Lung (tissue), 12 donors: ENCODE data around the gene GTF3C5. TPM values are rescaled to one million over a fixed set of nuclear protein-coding genes. Genes with fewer than 3 reads are reported as not detected.

ENCODE experiments used
- ATAC-seq: fragments of 200-7000 bp; cut with Tn5 transposase; one replicate; pipeline ENCODE4 v1.9.1; 2020; ENCODE audit warnings: moderate number of reproducible peaks; ENCODE audit not compliant: insufficient read depth, low FRiP score
- DNase-seq, 3 donors: peaks; one replicate each; pipeline ENCODE4 v3.0.0-alpha.2; 2013 to 2017
- H3K27ac ChIP-seq, 2 donors: one replicate each; pipeline ENCODE4 v1.5.1; 2013; ENCODE audit warnings: mild to moderate bottlenecking in 2 of 2, moderate library complexity in 2 of 2, control low read depth in 1 of 2, inconsistent platforms in 1 of 2, low read depth in 1 of 2, low read length in 1 of 2
- H3K27me3 ChIP-seq, 3 donors: one replicate each; pipeline ENCODE4 v1.5.1; 2013; ENCODE audit warnings: low read length in 2 of 3; ENCODE audit not compliant: control insufficient read depth in 3 of 3, insufficient read depth in 3 of 3
- H3K36me3 ChIP-seq, 4 donors: one replicate each; pipeline ENCODE4 v1.5.1; 2013; ENCODE audit warnings: low read length in 4 of 4, mild to moderate bottlenecking in 1 of 4, moderate library complexity in 1 of 4; ENCODE audit not compliant: control insufficient read depth in 4 of 4, insufficient read depth in 4 of 4
- H3K4me1 ChIP-seq, 5 donors: one replicate each; pipeline ENCODE4 v1.5.1; 2013; ENCODE audit warnings: low read length in 5 of 5, mild to moderate bottlenecking in 2 of 5, moderate library complexity in 1 of 5; ENCODE audit not compliant: control insufficient read depth in 5 of 5, insufficient read depth in 5 of 5
- H3K4me3 ChIP-seq: one replicate; pipeline ENCODE4 v1.5.1; 2013; ENCODE audit warnings: mild to moderate bottlenecking, control low read depth, moderate library complexity
- H3K9ac ChIP-seq, 2 donors: one replicate each; pipeline ENCODE4 v1.5.1; 2013; ENCODE audit warnings: low read length in 2 of 2, control low read depth in 1 of 2; ENCODE audit not compliant: insufficient read depth in 1 of 2
- H3K9me3 ChIP-seq, 4 donors: one replicate each; pipeline ENCODE4 v1.5.1; 2013; ENCODE audit warnings: low read length in 3 of 4, mild to moderate bottlenecking in 1 of 4, moderate library complexity in 1 of 4; ENCODE audit not compliant: control insufficient read depth in 4 of 4, insufficient read depth in 3 of 4
- CTCF ChIP-seq: IDR thresholded peaks from 2 replicates; pipeline ENCODE4 v1.5.1; 2012; ENCODE audit warnings: mild to moderate bottlenecking; ENCODE audit errors: control extremely low read depth, extremely low read depth
- WGBS, 2 donors: extraction: QIAGEN DNeasy Blood & Tissue Kit; methylation state at CpG; one replicate each; pipeline ENCODE4 v1.1.7; 2013; 5-methylcytosine and 5-hydroxymethylcytosine counted together
- polyA plus RNA-seq, 2 donors: library from polyadenylated mRNA; stranded (reverse); fragments of 200-250 nt; gene quantifications; one replicate each; pipeline ENCODE4 v1.2.1, GENCODE V29; 2013
- total RNA-seq, 2 donors: library from RNA; depleted of rRNA in 1 of 2; stranded (reverse); fragments of >200 nt in 1 of 2; gene quantifications; one replicate each; pipeline ENCODE4 v1.2.1, GENCODE V29; 2014 to 2021
- donor health status: control.
- donor health status: control.
- donor health status: Bipolar disorder and iron deficiency.
- donor health status: healthy.
- donor health status: DM: yes; HTN: yes; CAD: no.

Gene GTF3C5
- total and polyA plus RNA-seq, 4 donors = 41.0 to 60.0 (median 45.5) TPM

- DNase-seq = no peak
- peaks cover 10 to 62% (median 38%) of the 10 kb centered on the region in 4 donors for H3K36me3 ChIP-seq
- 92 to 93% methylated on average over 13 of the region's 13 CpGs for WGBS, 2 donors
- H3K27ac ChIP-seq = no peak overlapping the region
- H3K4me3 ChIP-seq = no peak overlapping the region
- no peaks in the 10 kb centered on the region for H3K9me3 ChIP-seq
- ATAC-seq = no peak
- no peaks in the 10 kb centered on the region for H3K4me1 ChIP-seq
- H3K9ac ChIP-seq = no peak overlapping the region
- no peak for TF ChIP-seq CTCF
- H3K27me3 ChIP-seq = no peaks in the 10 kb centered on the region
These were observed 18.2 kb downstream of the GTF3C5 start for GRCh38 chr9:133049043-133049442.

GRCh38 chr9:133050142-133050541, 19.3 kb downstream of the GTF3C5 start:
- Histone ChIP-seq H3K36me3 (peaks cover 7 to 64% (median 37%) of the 10 kb centered on the region in 4 donors), H3K9ac (no peak overlapping the region), H3K4me3 (no peak overlapping the region), H3K27ac (no peak overlapping the region), H3K27me3 (no peaks in the 10 kb centered on the region), H3K9me3 (no peaks in the 10 kb centered on the region), H3K4me1 (no peaks in the 10 kb centered on the region)
- no peak for ATAC-seq
- 90 to 93% methylated on average over 6 of the region's 6 CpGs for WGBS, 2 donors
- no peak for TF ChIP-seq CTCF
- no peak for DNase-seq

- H3K9ac ChIP-seq = no peak overlapping the region
- ATAC-seq (no peak), DNase-seq (no peak)
- 90 to 94% methylated on average over 10 of the region's 10 CpGs for WGBS, 2 donors
- H3K4me1 ChIP-seq = no peaks in the 10 kb centered on the region
- H3K27ac ChIP-seq = no peak overlapping the region
- no peak overlapping the region for H3K4me3 ChIP-seq
- H3K36me3 ChIP-seq = peaks cover 4 to 65% (median 38%) of the 10 kb centered on the region in 4 donors
- H3K9me3 ChIP-seq = no peaks in the 10 kb centered on the region
- TF ChIP-seq CTCF = no peak
- no peaks in the 10 kb centered on the region for H3K27me3 ChIP-seq
These were observed 20.0 kb downstream of the GTF3C5 start for GRCh38 chr9:133050781-133051180.

DNA sequence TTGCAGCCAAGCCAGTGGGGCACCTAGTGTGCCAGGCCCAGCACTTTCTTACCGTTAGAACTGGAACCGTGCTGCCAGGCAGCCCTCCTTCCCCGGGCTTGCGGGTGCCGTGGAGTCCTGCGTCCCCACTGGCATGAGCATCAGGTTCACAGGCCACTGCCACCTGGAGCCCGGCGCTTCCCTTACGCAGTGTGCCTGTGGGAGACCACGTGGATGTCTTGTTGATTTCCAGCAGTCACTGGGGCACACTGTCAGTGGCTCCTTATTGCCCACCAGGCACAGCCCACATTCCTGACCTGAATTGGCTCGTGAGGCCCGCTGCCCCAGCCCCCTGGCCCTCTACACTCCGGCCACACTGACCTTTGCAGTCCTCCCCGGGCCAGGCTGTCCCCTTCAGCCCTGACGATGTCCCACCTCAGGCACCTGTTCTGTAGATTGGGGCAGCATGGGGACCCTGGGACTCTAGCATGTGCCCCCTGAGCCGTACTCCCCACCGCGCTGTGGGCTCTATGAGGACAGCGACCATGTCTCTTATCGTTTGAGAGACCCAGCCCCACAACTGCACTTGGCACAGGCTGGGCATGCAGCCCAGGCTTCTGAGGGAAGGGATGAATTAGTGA, 20.6 kb downstream of the GTF3C5 start:
- TF ChIP-seq CTCF = no peak
- no peaks in the 10 kb centered on the region for H3K27me3 ChIP-seq
- ATAC-seq (no peak), DNase-seq (no peak)
- H3K9ac ChIP-seq = no peak overlapping the region
- H3K9me3 ChIP-seq = no peaks in the 10 kb centered on the region
- peaks cover 6 to 68% (median 37%) of the 10 kb centered on the region in 4 donors for H3K36me3 ChIP-seq
- H3K4me1 ChIP-seq = no peaks in the 10 kb centered on the region
- H3K27ac ChIP-seq = no peak overlapping the region
- no peak overlapping the region for H3K4me3 ChIP-seq
- WGBS, 2 donors = 96% methylated on average over 20 of the region's 20 CpGs
